Astrocyte (in vitro differentiated cells and primary cell): ENCODE measurements around the gene USF3. TPM values are rescaled to one million over a fixed set of nuclear protein-coding genes. Genes with fewer than 3 reads are reported as not detected.

ENCODE experiments used
- DNase-seq: peaks from one replicate; pipeline ENCODE4 v3.0.0-alpha.2; 2010; ENCODE audit warnings: low read depth
- FAIRE-seq: peaks from 2 replicates; lab custom pipeline; 2011; peaks lifted over from hg19 to GRCh38; lab: Jason Lieb, UNC
- H2AFZ ChIP-seq: 2 replicates; pipeline ENCODE4 v1.6.0; 2012; ENCODE audit warnings: low read depth, low read length, inconsistent platforms
- H3K27ac ChIP-seq: 2 replicates; pipeline ENCODE4 v1.5.1; 2011; ENCODE audit warnings: low read depth, low read length, inconsistent platforms
- H3K27me3 ChIP-seq: 2 replicates; pipeline ENCODE4 v1.6.0; 2011; ENCODE audit warnings: low read length, inconsistent platforms; ENCODE audit not compliant: insufficient read depth
- H3K36me3 ChIP-seq: 2 replicates; pipeline ENCODE4 v1.5.1; 2011; ENCODE audit warnings: low read length, inconsistent platforms; ENCODE audit not compliant: insufficient read depth
- H3K4me1 ChIP-seq: 2 replicates; pipeline ENCODE4 v1.5.1; 2011; ENCODE audit warnings: low read length, inconsistent platforms; ENCODE audit not compliant: insufficient read depth
- H3K4me2 ChIP-seq: 2 replicates; pipeline ENCODE4 v1.6.0; 2012; ENCODE audit warnings: low read length, inconsistent platforms
- H3K4me3 ChIP-seq: 2 replicates; pipeline ENCODE4 v1.5.1; 2011; ENCODE audit warnings: low read depth, mild to moderate bottlenecking, low read length, inconsistent platforms; ENCODE audit not compliant: insufficient read depth
- H3K79me2 ChIP-seq: 2 replicates; pipeline ENCODE4 v1.6.0; 2012; ENCODE audit warnings: mild to moderate bottlenecking, low read length, inconsistent platforms; ENCODE audit not compliant: insufficient read depth
- H3K9ac ChIP-seq: 2 replicates; pipeline ENCODE4 v1.6.0; 2012; ENCODE audit warnings: mild to moderate bottlenecking, low read length, inconsistent platforms
- H3K9me3 ChIP-seq: 2 replicates; pipeline ENCODE4 v1.5.1; 2012; ENCODE audit warnings: low read depth, mild to moderate bottlenecking, low read length, inconsistent platforms; ENCODE audit not compliant: insufficient read depth
- H4K20me1 ChIP-seq: 2 replicates; pipeline ENCODE4 v1.6.0; 2012; ENCODE audit warnings: low read length, inconsistent platforms; ENCODE audit not compliant: insufficient read depth
- H3K27ac Mint-ChIP-seq: one replicate; pipeline ENCODE4 v1.8.0; 2021; ENCODE audit warnings: mild to moderate bottlenecking, mixed read lengths; ENCODE audit not compliant: unreplicated experiment
- H3K27me3 Mint-ChIP-seq: one replicate; pipeline ENCODE4 v1.8.0; 2021; ENCODE audit warnings: low read depth, mixed read lengths; ENCODE audit not compliant: unreplicated experiment
- H3K36me3 Mint-ChIP-seq: one replicate; pipeline ENCODE4 v1.8.0; 2021; ENCODE audit warnings: low read depth, mixed read lengths; ENCODE audit not compliant: unreplicated experiment
- H3K4me1 Mint-ChIP-seq: one replicate; pipeline ENCODE4 v1.8.0; 2021; ENCODE audit warnings: low read depth, mixed read lengths; ENCODE audit not compliant: unreplicated experiment
- H3K4me3 Mint-ChIP-seq: one replicate; pipeline ENCODE4 v1.8.0; 2021; ENCODE audit warnings: mild to moderate bottlenecking, moderate library complexity, mixed read lengths; ENCODE audit not compliant: unreplicated experiment
- H3K9me3 Mint-ChIP-seq: one replicate; pipeline ENCODE4 v1.8.0; 2021; ENCODE audit warnings: mild to moderate bottlenecking, mixed read lengths; ENCODE audit not compliant: unreplicated experiment
- EZH2 ChIP-seq: IDR thresholded peaks from 2 replicates; pipeline ENCODE4 v1.6.1; 2012; ENCODE audit warnings: mild to moderate bottlenecking, low read length, inconsistent platforms; ENCODE audit not compliant: insufficient read depth
- total RNA-seq: library from RNA; stranded (reverse); gene quantifications from 2 replicates; pipeline ENCODE4 v1.2.1, GENCODE V29; 2021
- TF ChIP-seq, protein P1 (sequence below): IDR thresholded peaks from 2 replicates; pipeline ENCODE4 v1.5.1; 2011; ENCODE audit warnings: low read depth, mild to moderate bottlenecking, inconsistent platforms, low read length, moderate library complexity; ENCODE audit not compliant: insufficient read depth

The USF3 gene
- total RNA-seq, 1 donor from 2014 or later = 11.8 TPM

DNA sequence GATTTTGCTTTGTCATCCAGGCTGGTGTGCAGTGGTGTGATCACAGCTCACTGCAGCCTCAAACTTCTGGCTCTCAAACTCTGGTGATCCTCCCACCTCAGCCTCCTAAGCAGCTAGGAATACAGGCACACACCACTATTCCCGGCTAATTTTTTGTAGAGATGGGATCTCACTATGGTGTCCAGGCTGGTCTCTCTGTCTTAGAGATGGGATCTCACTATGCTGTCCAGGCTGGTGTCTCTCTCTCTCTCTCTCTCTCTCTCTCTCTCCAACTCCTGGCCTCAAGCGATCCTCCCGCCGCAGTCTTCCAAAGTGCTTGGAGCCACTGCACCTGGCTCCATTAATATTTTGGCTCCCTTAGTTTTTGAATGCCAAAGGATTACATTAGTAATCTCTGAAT is 17.7 kb downstream of the USF3 start:
- Histone ChIP-seq H3K27me3 (no peaks in the 10 kb centered on the region), H2AFZ (no peak overlapping the region), H3K4me2 (no peak overlapping the region), H3K9ac (no peak overlapping the region), H3K9me3 (no peaks in the 10 kb centered on the region), H3K36me3 (peaks cover 3% of the 10 kb centered on the region), H3K4me3 (no peak overlapping the region), H4K20me1 (peaks cover 2% of the 10 kb centered on the region), H3K79me2 (no peaks in the 10 kb centered on the region), H3K27ac (no peak overlapping the region), H3K4me1 (no peaks in the 10 kb centered on the region)
- DNase-seq = no peak
- Mint-ChIP-seq H3K27ac (no peak overlapping the region), H3K4me3 (no peak overlapping the region), H3K27me3 (no peaks in the 10 kb centered on the region), H3K9me3 (peaks cover 2% of the 10 kb centered on the region), H3K36me3 (peaks cover 20% of the 10 kb centered on the region), H3K4me1 (no peaks in the 10 kb centered on the region)
- TF ChIP-seq, protein P1, sequence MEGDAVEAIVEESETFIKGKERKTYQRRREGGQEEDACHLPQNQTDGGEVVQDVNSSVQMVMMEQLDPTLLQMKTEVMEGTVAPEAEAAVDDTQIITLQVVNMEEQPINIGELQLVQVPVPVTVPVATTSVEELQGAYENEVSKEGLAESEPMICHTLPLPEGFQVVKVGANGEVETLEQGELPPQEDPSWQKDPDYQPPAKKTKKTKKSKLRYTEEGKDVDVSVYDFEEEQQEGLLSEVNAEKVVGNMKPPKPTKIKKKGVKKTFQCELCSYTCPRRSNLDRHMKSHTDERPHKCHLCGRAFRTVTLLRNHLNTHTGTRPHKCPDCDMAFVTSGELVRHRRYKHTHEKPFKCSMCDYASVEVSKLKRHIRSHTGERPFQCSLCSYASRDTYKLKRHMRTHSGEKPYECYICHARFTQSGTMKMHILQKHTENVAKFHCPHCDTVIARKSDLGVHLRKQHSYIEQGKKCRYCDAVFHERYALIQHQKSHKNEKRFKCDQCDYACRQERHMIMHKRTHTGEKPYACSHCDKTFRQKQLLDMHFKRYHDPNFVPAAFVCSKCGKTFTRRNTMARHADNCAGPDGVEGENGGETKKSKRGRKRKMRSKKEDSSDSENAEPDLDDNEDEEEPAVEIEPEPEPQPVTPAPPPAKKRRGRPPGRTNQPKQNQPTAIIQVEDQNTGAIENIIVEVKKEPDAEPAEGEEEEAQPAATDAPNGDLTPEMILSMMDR = no peak
- TF ChIP-seq EZH2 = no peak
- FAIRE-seq = no peak

DNA sequence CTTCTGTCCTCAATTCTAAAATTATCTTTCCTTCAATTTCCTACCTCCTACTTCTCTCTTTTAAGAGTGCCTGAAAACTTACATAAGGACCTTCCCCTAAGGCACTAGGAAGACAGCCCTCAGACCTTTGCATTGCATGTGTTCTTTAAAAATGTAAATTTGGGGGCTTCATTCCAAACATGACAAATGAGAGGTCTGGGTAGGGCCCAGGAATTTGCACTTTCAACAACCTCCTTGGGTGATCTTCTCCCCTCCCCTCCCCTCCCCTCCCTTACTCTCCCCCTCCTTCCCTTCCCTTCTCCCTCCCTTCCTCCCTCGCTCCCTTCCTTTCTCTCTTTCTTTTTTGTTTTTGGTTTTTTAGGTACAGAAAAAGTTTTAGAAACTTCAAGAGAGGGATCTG is 18.7 kb downstream of the USF3 start:
- no peaks in the 10 kb centered on the region for H3K4me1 Mint-ChIP-seq
- H3K36me3 ChIP-seq = peaks cover 3% of the 10 kb centered on the region
- H3K9me3 ChIP-seq = no peaks in the 10 kb centered on the region
- FAIRE-seq = no peak
- H3K27me3 Mint-ChIP-seq = no peaks in the 10 kb centered on the region
- H3K36me3 Mint-ChIP-seq = peaks cover 18% of the 10 kb centered on the region
- TF ChIP-seq EZH2 = no peak
- TF ChIP-seq, protein P1 = no peak
- H3K9ac ChIP-seq = no peak overlapping the region
- no peaks in the 10 kb centered on the region for H3K79me2 ChIP-seq
- no peak overlapping the region for H3K27ac Mint-ChIP-seq
- no peaks in the 10 kb centered on the region for H3K4me1 ChIP-seq
- no peaks in the 10 kb centered on the region for H3K27me3 ChIP-seq
- H3K27ac ChIP-seq = no peak overlapping the region
- no peak for DNase-seq
- no peak overlapping the region for H2AFZ ChIP-seq
- peaks cover 2% of the 10 kb centered on the region for H4K20me1 ChIP-seq
- H3K4me3 Mint-ChIP-seq = no peak overlapping the region
- H3K9me3 Mint-ChIP-seq = peaks cover 2% of the 10 kb centered on the region
- no peak overlapping the region for H3K4me3 ChIP-seq
- no peak overlapping the region for H3K4me2 ChIP-seq

DNA sequence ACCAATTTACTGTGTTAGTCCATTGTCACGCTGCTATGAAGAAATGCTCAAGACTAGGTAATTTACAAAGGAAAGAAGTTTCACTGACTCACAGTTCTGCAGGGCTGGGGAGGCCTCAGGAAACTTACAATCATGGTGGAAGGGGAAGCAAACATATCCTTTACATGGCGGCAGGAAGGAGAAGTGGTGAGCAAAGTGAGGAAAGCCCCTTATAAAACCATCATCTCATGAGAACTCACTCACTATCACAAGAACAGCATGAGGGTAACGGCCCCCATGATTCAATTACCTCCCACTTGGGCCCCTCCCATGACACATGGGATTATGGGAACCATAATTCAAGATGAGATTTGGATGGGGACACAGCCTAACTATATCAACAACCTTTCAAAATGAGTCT is 20.2 kb downstream of the USF3 start:
- Mint-ChIP-seq H3K27me3 (no peaks in the 10 kb centered on the region), H3K4me3 (no peak overlapping the region), H3K27ac (no peak overlapping the region), H3K4me1 (no peaks in the 10 kb centered on the region), H3K9me3 (peaks cover 2% of the 10 kb centered on the region), H3K36me3 (peaks cover 18% of the 10 kb centered on the region)
- Histone ChIP-seq H3K27ac (no peak overlapping the region), H3K4me2 (no peak overlapping the region), H3K79me2 (no peaks in the 10 kb centered on the region), H3K4me1 (no peaks in the 10 kb centered on the region), H3K9ac (no peak overlapping the region), H3K36me3 (peaks cover 6% of the 10 kb centered on the region), H2AFZ (no peak overlapping the region), H3K27me3 (no peaks in the 10 kb centered on the region), H3K9me3 (no peaks in the 10 kb centered on the region), H4K20me1 (peaks cover 2% of the 10 kb centered on the region), H3K4me3 (no peak overlapping the region)
- no peak for FAIRE-seq
- no peak for DNase-seq
- TF ChIP-seq EZH2 = no peak
- TF ChIP-seq, protein P1 = no peak
